Dermis blood vessel endothelial cell (primary cell): ENCODE data around the gene TFPT. TPM values are rescaled to one million over a fixed set of nuclear protein-coding genes. Genes with fewer than 3 reads are reported as not detected.

ENCODE experiments used
- DNase-seq: peaks from one replicate; pipeline ENCODE4 v3.0.0; 2010
- total RNA-seq: library from RNA; depleted of rRNA; stranded (reverse); fragments of >200 nt; gene quantifications from 2 replicates; pipeline ENCODE4 v1.2.3, GENCODE V29; 2014

The TFPT gene
- total RNA-seq, 1 donor from 2014 or later, result 27.2 TPM

- DNase-seq, result no peak
Observed at GRCh38 chr19:54069470-54069869, 46.0 kb downstream of the TFPT start.

GRCh38 chr19:54063350-54064116 lies 51.9 kb downstream of the TFPT start, which contains the start of gene VSTM1:
VSTM1 (minus strand) TSS chr19:54063897; CDS start chr19:54063777, 120 bp downstream.
- no peak for DNase-seq

DNA sequence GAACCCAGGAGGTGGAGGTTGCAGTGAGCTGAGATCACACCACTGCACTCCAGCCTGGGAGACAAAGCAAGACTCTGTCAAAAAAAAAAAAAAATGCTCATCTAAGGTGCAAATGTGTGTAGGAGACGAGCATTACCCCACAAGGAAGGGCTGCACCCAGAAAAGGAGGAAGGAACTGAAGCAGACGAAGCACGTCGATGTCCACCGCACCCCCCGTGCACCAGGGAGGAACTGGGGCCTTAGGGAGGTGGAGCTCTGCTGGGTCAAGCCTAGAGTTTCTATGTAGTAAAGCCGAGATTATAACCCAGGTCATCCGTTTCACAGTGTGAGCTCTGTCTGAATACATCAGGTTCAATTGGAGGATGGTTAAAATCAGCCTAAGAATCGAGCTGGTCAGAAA lies 52.8 kb downstream of the TFPT start:
- no peak for DNase-seq

Other genes starting within 250 kb of the TFPT start
- gene MYADM, start 247.8 kb downstream of the TFPT start, total RNA-seq, result 7.7 and 17.8 TPM in 2 replicates
- 0.17 TPM in 1 of 2 replicates, not detected in the other for gene PRKCG, start 233.5 kb downstream of the TFPT start, total RNA-seq
- not detected in 2 replicates for gene CACNG7, start 206.4 kb downstream of the TFPT start, total RNA-seq
- gene CACNG8, start 152.7 kb downstream of the TFPT start, total RNA-seq, result 0.14 and 0.17 TPM in 2 replicates
- gene CACNG6, start 124.0 kb downstream of the TFPT start, total RNA-seq, result 0.84 and 0.85 TPM in 2 replicates
- not detected in 2 replicates for gene VSTM1, start 51.8 kb downstream of the TFPT start, total RNA-seq
- not detected in 2 replicates for gene TARM1, start 34.3 kb downstream of the TFPT start, total RNA-seq
- not detected in 2 replicates for gene OSCAR, start 14.9 kb downstream of the TFPT start, total RNA-seq
- gene NDUFA3, start 12.8 kb downstream of the TFPT start, total RNA-seq, result 11.4 and 12.6 TPM in 2 replicates
- 64.5 and 103 TPM in 2 replicates for gene PRPF31, start 97 bp upstream of the TFPT start, total RNA-seq
- gene CNOT3, start 22.1 kb upstream of the TFPT start, total RNA-seq, result 13.3 and 28.4 TPM in 2 replicates
- gene LENG1, start 44.1 kb upstream of the TFPT start, total RNA-seq, result 6.8 and 7.8 TPM in 2 replicates
- 0.14 and 0.68 TPM in 2 replicates for gene TMC4, start 57.5 kb upstream of the TFPT start, total RNA-seq
- 33.5 and 50.1 TPM in 2 replicates for gene MBOAT7, start 73.9 kb upstream of the TFPT start, total RNA-seq
- gene TSEN34, start 75.7 kb upstream of the TFPT start, total RNA-seq, result 71.8 and 78.3 TPM in 2 replicates
- gene RPS9, start 85.2 kb upstream of the TFPT start, total RNA-seq, result 1,481 and 2,291 TPM in 2 replicates
- not detected in 2 replicates for gene LILRB3, start 107.3 kb upstream of the TFPT start, total RNA-seq
- gene LILRA6, start 127.1 kb upstream of the TFPT start, total RNA-seq, result not detected in 2 replicates
- not detected in 2 replicates for gene LILRB5, start 141.6 kb upstream of the TFPT start, total RNA-seq
- not detected in 2 replicates for gene LILRB2, start 165.5 kb upstream of the TFPT start, total RNA-seq
- not detected in 2 replicates for gene LILRA5, start 197.5 kb upstream of the TFPT start, total RNA-seq
- gene LILRA4, start 223.5 kb upstream of the TFPT start, total RNA-seq, result not detected in 2 replicates
- not detected in 2 replicates for gene LAIR1, start 249.3 kb upstream of the TFPT start, total RNA-seq